Fibroblast of pulmonary artery (primary cell): ENCODE measurements around the gene EEF2K.
A peak's percentile ranks its signal among the peaks of the same experiment; 100 is the strongest.
"Not testable (repeated sequence)": the region's sequence is repeated elsewhere in the genome, so short reads cannot be mapped to it uniquely, and the experiment has no call there.

Experiments
- DNase-seq: peaks from one replicate; pipeline ENCODE4 v3.0.0-alpha.2; 2010; ENCODE audit warnings: low read depth
- H3K4me3 ChIP-seq: replicated peaks from 2 replicates; pipeline ENCODE4 v1.5.1; 2011; ENCODE audit warnings: low read depth, mild to moderate bottlenecking, control low read depth, low read length, moderate library complexity
- CTCF ChIP-seq: IDR thresholded peaks from 2 replicates; pipeline ENCODE4 v1.5.1; 2011; ENCODE audit warnings: mild to moderate bottlenecking, control low read depth, low read length, inconsistent platforms; ENCODE audit errors: missing control alignments

EEF2K gene

GRCh38 chr16:22194707-22195444 lies 11.2 kb upstream of the EEF2K start:
- no peak for TF ChIP-seq CTCF
- H3K4me3 ChIP-seq, result no peak overlapping the region
- DNase-seq, result no peak

GRCh38 chr16:22195445-22195694 lies 10.7 kb upstream of the EEF2K start:
- H3K4me3 ChIP-seq, result no peak overlapping the region
- TF ChIP-seq CTCF, result no peak
- DNase-seq, result no peak

- DNase-seq, result peak; percentile 94
- H3K4me3 ChIP-seq, result peak overlapping the region; percentile 62
- TF ChIP-seq CTCF, result peak; percentile 85
Observed at GRCh38 chr16:22195695-22196558, 10.2 kb upstream of the EEF2K start.

GRCh38 chr16:22196559-22197168 lies 9.4 kb upstream of the EEF2K start:
- DNase-seq, H3K4me3 ChIP-seq: not testable (repeated sequence)

GRCh38 chr16:22198547-22199293 lies 7.4 kb upstream of the EEF2K start:
- no peak for DNase-seq
- TF ChIP-seq CTCF, result no peak
- no peak overlapping the region for H3K4me3 ChIP-seq

- TF ChIP-seq CTCF, result no peak
- DNase-seq, result no peak
- no peak overlapping the region for H3K4me3 ChIP-seq
Observed at GRCh38 chr16:22202261-22202637, 3.8 kb upstream of the EEF2K start.

- DNase-seq, result no peak
- TF ChIP-seq CTCF, result no peak
- no peak overlapping the region for H3K4me3 ChIP-seq
Observed at GRCh38 chr16:22203091-22203490, 3.0 kb upstream of the EEF2K start.
